ENCODE data around the gene CPSF4L. TPM values are rescaled to one million over a fixed set of nuclear protein-coding genes. Genes with fewer than 3 reads are reported as not detected.

The CPSF4L gene, protein sequence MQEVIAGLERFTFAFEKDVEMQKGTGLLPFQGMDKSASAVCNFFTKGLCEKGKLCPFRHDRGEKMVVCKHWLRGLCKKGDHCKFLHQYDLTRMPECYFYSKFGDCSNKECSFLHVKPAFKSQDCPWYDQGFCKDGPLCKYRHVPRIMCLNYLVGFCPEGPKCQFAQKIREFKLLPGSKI
- total RNA-seq (2021) (not detected in 3 replicates), Bru-seq, nascent RNA (percentile 11 among the genes with signal in this experiment)
- long read RNA-seq, experiment 1, result 0 reads
- long read RNA-seq, experiment 2, result 0 reads
- long read RNA-seq, experiment 3, result 0 reads

DNA sequence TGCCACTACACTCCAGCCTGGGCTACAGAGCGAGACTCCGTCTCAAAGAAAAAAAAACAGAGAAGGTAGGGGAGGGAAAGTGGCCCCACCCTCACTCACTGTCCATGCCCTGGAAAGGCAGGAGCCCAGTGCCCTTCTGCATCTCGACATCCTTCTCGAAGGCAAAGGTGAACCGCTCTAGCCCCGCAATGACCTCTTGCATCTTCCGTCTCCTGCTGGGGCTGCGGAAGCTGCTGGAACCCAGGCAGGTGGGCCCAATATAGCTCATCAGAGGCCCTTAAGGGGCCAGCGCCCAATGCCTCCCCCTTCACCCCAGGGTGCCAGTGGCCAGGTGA lies at the start of gene CPSF4L:
Gene CPSF4L (minus strand): TSS at position 264 of the 335 bp plus-strand sequence. CDS start 62 bp downstream, at position 202.
- H3K4me1 Mint-ChIP-seq, result peaks cover 28% of the 10 kb centered on the region
- POLR2A ChIA-PET, result interaction anchor here (0.6 to 0.8 kb wide), 2 partner anchors 43 to 108 kb away, joined by 4 to 5 read pairs; no protein-coding TSS in a partner anchor

DNA sequence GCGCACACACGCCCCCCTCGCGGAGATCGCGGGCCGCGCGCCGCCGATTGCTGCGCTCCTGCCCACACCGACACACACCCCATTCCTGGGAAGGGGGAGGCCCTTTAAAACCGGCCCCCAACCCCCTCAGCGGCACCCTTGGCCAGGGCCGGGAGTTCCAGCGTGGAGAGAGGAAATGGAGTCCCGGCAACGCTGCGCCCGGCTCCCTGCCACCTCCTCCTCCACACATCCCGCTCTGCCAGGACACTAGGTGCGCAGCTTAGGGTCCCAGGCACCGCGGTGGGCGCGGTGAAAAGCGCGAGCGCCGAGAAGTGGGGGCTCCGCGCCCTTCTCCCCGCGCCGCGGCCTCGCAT lies 49.7 kb upstream of the CPSF4L start:
- no peak for DNase-seq (ENCODE audit: low spot score)
- Mint-ChIP-seq H3K4me3 (peak overlapping the region; percentile 87), H3K27ac (no peak overlapping the region), H3K4me1 (peaks cover 35% of the 10 kb centered on the region), H3K36me3 (no peaks in the 10 kb centered on the region), H3K27me3 (ENCODE audit: low read depth) (peaks cover 14% of the 10 kb centered on the region), H3K9me3 (no peaks in the 10 kb centered on the region)
- ATAC-seq, result peak; percentile 3
- POLR2A ChIA-PET, result interaction anchor here (0.7 to 5.3 kb wide), 9 partner anchors 11 to 110 kb away, joined by 3 to 55 read pairs (median 5); a partner anchor contains a TSS
- TF ChIP-seq, protein P1, sequence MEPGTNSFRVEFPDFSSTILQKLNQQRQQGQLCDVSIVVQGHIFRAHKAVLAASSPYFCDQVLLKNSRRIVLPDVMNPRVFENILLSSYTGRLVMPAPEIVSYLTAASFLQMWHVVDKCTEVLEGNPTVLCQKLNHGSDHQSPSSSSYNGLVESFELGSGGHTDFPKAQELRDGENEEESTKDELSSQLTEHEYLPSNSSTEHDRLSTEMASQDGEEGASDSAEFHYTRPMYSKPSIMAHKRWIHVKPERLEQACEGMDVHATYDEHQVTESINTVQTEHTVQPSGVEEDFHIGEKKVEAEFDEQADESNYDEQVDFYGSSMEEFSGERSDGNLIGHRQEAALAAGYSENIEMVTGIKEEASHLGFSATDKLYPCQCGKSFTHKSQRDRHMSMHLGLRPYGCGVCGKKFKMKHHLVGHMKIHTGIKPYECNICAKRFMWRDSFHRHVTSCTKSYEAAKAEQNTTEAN (CRISPR knock-in tag; IDR thresholded peaks at IDR 0.05), result 0 out of 2 replicates have a peak, but pooled peaks have one; percentile 0
- TF ChIP-seq SMAD3 (CRISPR knock-in tag; IDR thresholded peaks at IDR 0.05; ENCODE audit: borderline replicate concordance), result no peak
- CTCF ChIA-PET, result interaction anchor here (0.7 to 7.7 kb wide), 23 partner anchors 9 to 584 kb away, joined by 3 to 88 read pairs (median 4); partner anchors contain the start of gene COG1

More for the DNA sequence above, at the start of gene CPSF4L:
- H3K27ac Mint-ChIP-seq, result no peak within 1 kb of the TSS
- H3K9me3 Mint-ChIP-seq, result no peaks in the 10 kb centered on the region
- DNase-seq (ENCODE audit: low spot score) (no peak), ATAC-seq (no peak)
- peak within 1 kb of the TSS; percentile 24; the same call in 1 of the 2 replicates for H3K4me3 Mint-ChIP-seq
- no peaks in the 10 kb centered on the region for H3K36me3 Mint-ChIP-seq
- TF ChIP-seq NFATC4 (CRISPR knock-in tag; IDR thresholded peaks at IDR 0.05), result no peak
- TF ChIP-seq, protein P2, sequence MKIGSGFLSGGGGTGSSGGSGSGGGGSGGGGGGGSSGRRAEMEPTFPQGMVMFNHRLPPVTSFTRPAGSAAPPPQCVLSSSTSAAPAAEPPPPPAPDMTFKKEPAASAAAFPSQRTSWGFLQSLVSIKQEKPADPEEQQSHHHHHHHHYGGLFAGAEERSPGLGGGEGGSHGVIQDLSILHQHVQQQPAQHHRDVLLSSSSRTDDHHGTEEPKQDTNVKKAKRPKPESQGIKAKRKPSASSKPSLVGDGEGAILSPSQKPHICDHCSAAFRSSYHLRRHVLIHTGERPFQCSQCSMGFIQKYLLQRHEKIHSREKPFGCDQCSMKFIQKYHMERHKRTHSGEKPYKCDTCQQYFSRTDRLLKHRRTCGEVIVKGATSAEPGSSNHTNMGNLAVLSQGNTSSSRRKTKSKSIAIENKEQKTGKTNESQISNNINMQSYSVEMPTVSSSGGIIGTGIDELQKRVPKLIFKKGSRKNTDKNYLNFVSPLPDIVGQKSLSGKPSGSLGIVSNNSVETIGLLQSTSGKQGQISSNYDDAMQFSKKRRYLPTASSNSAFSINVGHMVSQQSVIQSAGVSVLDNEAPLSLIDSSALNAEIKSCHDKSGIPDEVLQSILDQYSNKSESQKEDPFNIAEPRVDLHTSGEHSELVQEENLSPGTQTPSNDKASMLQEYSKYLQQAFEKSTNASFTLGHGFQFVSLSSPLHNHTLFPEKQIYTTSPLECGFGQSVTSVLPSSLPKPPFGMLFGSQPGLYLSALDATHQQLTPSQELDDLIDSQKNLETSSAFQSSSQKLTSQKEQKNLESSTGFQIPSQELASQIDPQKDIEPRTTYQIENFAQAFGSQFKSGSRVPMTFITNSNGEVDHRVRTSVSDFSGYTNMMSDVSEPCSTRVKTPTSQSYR (CRISPR knock-in tag; IDR thresholded peaks at IDR 0.05), result no peak
- no peak for TF ChIP-seq ZNF671 (CRISPR knock-in tag; IDR thresholded peaks at IDR 0.05)
- TF ChIP-seq, protein P3, sequence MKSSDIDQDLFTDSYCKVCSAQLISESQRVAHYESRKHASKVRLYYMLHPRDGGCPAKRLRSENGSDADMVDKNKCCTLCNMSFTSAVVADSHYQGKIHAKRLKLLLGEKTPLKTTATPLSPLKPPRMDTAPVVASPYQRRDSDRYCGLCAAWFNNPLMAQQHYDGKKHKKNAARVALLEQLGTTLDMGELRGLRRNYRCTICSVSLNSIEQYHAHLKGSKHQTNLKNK (CRISPR knock-in tag; IDR thresholded peaks at IDR 0.05), result no peak
- no peak for TF ChIP-seq GTF2I (CRISPR knock-in tag; conservative IDR thresholded peaks at IDR 0.05)
- TF ChIP-seq, protein P4, sequence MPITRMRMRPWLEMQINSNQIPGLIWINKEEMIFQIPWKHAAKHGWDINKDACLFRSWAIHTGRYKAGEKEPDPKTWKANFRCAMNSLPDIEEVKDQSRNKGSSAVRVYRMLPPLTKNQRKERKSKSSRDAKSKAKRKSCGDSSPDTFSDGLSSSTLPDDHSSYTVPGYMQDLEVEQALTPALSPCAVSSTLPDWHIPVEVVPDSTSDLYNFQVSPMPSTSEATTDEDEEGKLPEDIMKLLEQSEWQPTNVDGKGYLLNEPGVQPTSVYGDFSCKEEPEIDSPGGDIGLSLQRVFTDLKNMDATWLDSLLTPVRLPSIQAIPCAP (CRISPR knock-in tag; IDR thresholded peaks at IDR 0.05), result no peak
- TF ChIP-seq, protein P5, sequence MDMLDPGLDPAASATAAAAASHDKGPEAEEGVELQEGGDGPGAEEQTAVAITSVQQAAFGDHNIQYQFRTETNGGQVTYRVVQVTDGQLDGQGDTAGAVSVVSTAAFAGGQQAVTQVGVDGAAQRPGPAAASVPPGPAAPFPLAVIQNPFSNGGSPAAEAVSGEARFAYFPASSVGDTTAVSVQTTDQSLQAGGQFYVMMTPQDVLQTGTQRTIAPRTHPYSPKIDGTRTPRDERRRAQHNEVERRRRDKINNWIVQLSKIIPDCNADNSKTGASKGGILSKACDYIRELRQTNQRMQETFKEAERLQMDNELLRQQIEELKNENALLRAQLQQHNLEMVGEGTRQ (CRISPR knock-in tag; IDR thresholded peaks at IDR 0.05), result no peak
- no peak for TF ChIP-seq NR2C2 (CRISPR knock-in tag; IDR thresholded peaks at IDR 0.05)
- TF ChIP-seq TP53 (CRISPR knock-in tag; IDR thresholded peaks at IDR 0.05), result no peak
- TF ChIP-seq, protein P6, sequence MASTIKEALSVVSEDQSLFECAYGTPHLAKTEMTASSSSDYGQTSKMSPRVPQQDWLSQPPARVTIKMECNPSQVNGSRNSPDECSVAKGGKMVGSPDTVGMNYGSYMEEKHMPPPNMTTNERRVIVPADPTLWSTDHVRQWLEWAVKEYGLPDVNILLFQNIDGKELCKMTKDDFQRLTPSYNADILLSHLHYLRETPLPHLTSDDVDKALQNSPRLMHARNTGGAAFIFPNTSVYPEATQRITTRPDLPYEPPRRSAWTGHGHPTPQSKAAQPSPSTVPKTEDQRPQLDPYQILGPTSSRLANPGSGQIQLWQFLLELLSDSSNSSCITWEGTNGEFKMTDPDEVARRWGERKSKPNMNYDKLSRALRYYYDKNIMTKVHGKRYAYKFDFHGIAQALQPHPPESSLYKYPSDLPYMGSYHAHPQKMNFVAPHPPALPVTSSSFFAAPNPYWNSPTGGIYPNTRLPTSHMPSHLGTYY (CRISPR knock-in tag; IDR thresholded peaks at IDR 0.05), result no peak
- TF ChIP-seq FOXP1 (CRISPR knock-in tag; IDR thresholded peaks at IDR 0.05; ENCODE audit: borderline replicate concordance), result no peak
- H3K27me3 Mint-ChIP-seq (ENCODE audit: low read depth), result peaks cover 3% of the 10 kb centered on the region
- CTCF ChIA-PET, result interaction anchor here (1.2 to 2.6 kb wide), 4 partner anchors 10 to 108 kb away, joined by 3 to 18 read pairs (median 4); no protein-coding TSS in a partner anchor

Measured in WTC11 (cell line).